ENCODE measurements around the gene PGRMC2. TPM values are rescaled to one million over a fixed set of nuclear protein-coding genes. Genes with fewer than 3 reads are reported as not detected.
A peak's percentile ranks its signal among the peaks of the same experiment; 100 is the strongest.

The PGRMC2 gene
- total RNA-seq, 1 experiment from 2014 or later, result 32.5 TPM

GRCh38 chr4:128298852-128299251 is 11.2 kb upstream of the PGRMC2 start:
- DNase-seq (ENCODE audit: low spot score), result no peak

- no peak for DNase-seq (ENCODE audit: low spot score)
These were observed 10.6 kb upstream of the PGRMC2 start for GRCh38 chr4:128298146-128298758.

- no peak for DNase-seq (ENCODE audit: low spot score)
These were observed 7.6 kb upstream of the PGRMC2 start for GRCh38 chr4:128295255-128295654.

DNA sequence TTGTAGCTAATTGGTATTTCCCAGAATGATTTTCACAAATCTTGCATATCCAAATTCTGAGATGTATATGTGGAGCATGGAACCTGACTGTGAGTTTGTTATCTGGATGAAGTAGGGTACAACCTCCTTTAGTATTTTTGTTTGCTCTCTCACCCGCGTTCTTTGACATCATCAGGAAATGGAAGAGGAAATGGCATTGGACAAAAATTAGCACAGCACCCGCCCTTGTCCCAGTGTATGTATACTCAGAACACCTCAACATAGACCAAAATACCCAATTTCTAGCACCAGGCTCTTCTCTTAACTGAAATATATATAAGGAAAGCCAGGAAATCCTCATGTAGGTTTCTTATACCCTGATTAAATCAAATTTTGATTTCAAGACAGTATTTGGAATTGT is 6.9 kb upstream of the PGRMC2 start:
- no peak for DNase-seq (ENCODE audit: low spot score)

GRCh38 chr4:128292349-128292748 is 4.7 kb upstream of the PGRMC2 start:
- no peak for DNase-seq (ENCODE audit: low spot score)

GRCh38 chr4:128291096-128291495 is 3.5 kb upstream of the PGRMC2 start:
- no peak for DNase-seq (ENCODE audit: low spot score)

- no peak for DNase-seq (ENCODE audit: low spot score)
These were observed 2.9 kb upstream of the PGRMC2 start for GRCh38 chr4:128290526-128290925.

DNA sequence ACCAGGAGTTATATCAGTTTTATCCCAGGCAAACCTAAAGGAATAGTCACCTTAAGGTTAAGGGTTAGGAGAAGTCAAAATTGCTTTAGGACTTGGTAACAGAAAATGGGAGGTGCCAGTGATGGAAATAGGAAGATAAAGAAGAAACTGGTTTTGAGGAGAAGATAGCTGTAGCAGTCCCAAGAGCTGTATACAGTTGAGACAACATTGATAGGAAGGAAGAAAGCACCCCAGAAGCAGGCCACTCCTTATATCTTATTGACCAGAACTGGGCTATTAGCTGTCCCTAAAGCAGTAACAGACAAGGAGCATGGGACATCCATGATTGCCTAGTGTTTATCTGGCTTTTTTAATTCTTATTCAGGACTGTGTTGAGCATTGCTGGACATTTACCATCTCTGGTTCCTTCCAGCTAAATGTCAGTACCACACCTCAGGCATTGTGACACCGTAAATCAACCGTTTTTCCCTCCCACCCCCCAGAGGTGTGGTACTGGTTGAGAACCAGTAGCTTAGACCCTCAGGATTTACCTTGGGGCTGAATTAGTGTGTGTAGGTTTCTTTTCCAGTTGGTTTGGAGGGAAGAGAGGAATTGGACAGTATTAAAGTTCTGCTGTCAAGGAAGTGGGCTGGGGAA is 2.0 kb upstream of the PGRMC2 start:
- DNase-seq (ENCODE audit: low spot score), result no peak

GRCh38 chr4:128288689-128289106 is 1.1 kb upstream of the PGRMC2 start:
- peak; percentile 13 for DNase-seq (ENCODE audit: low spot score)

- DNase-seq (ENCODE audit: low spot score), result peak; percentile 98
These were observed 467 bp upstream of the PGRMC2 start for GRCh38 chr4:128287871-128288688.

DNA sequence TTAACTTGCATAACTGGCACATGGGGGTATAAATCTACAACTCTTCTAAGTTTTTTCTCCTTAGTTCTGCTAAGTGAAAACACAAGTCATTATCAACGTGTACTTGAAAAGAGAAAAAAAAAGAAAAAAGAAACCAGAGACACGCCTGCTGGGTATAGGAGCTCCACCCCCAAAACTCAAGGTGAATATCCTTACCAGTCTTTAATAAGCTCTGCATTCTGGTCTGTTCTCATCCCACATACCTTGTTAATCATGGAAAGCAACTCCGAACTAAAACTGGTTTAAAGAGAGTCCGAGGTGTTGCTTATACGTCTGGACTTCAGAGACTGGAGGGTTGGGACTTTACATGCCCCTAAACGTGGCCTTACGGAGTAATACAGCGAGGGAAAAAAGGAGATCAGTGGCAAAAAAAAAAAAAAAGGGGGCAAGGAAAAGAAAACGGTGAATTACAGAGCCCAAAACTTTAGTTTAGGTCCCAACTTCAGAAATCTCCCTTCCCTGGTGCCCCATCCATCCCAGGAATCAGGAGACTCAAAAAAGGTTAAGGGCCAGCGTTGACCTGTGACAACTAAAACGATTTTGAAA is 1.0 kb downstream of the PGRMC2 start:
- DNase-seq (ENCODE audit: low spot score), result peak; percentile 25

DNA sequence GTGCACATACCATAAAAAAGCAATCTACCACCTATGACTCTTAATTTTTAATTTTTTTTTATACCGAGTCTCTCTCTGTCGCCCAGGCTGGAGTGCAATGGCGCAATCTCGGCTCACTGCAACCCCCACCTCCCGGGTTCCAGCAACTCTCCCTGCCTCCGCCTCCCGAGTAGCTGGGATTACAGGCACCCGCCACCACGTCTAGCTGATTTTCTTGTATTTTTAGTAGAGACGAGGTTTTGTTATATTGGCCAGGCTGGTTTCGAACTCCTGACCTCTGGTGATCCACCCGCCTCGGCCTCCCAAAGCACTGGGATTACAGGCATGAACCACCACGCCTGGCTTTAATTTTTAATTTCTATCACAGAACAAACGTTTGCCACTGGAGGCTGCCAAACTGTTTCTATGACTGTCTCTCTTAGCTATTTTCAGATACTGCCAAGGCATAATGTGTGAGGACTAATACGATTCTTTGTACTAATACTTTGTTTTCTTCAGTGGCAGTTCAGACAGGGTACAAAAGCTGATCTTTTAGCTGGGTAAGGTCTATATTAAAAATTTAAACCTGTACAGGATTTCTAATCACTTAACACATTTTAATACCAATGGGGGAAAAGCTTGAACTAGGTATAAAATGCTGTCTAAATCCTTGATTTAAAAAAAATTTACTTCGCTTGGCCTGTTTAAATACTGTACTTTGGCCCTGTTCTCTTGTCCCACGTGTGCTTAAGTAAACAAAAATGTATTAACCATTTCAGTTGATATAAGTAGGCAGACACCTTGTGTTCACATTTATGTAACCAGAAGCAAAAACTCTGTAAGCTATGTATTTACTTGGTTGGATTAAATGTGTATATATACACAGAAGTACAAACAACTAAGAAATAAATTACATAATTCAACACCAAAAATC is 2.3 kb downstream of the PGRMC2 start:
- DNase-seq (ENCODE audit: low spot score), result no peak

DNA sequence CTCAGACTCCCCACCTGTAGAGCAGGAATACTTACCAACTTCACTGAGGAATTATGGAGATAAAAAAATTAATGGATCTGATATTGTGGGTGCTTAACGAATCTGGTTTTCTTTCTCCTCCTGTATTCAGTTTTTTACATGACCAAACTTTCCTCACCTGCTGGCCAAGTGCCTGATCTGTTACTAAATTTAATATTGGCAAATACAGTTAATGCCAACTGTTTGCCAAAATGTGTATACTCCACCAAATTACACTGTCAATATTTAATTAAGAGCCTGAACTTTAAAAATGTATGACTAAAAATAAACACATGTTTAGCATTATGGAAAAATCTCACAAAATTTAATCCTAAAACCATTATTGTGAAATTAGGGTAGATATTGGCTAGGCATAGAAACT is 3.3 kb downstream of the PGRMC2 start:
- no peak for DNase-seq (ENCODE audit: low spot score)

DNA sequence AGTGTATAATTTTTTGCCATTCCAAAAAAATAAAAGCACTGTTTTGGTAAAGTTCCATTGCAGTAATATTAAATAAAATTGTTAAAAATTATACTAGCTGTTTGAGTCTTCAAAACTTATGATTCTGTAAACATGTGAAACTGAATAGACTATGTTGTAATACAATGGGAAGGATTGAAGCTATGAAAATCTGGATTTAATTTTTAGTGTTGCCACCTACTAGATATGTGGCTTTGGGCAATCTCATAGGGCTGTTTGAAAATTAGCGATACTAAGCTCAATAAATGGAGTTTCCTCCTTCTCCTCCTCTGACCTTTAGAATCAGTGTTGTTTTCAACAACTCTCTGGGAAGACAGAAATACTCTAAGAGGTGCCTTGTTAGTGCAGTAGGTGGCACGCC is 4.5 kb downstream of the PGRMC2 start:
- DNase-seq (ENCODE audit: low spot score), result no peak

DNA sequence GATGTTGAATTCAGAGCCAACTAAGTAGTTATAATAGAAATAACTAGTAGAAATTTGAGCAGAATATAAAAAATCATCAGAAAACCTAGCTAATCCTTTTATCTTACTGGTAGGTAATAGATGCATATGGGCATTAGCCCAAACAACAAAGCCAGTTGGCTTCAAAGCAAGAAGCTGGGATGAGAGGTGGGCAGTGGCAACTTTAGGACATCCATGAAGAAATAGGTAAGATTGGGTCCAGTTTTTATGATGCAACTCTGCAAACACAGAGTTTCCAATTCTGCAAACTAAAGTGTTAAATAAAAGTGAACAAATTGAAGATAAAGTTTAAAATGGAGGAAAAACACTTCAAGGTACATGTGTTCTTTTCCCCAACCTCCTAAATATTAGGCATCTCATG is 5.1 kb downstream of the PGRMC2 start:
- no peak for DNase-seq (ENCODE audit: low spot score)

DNA sequence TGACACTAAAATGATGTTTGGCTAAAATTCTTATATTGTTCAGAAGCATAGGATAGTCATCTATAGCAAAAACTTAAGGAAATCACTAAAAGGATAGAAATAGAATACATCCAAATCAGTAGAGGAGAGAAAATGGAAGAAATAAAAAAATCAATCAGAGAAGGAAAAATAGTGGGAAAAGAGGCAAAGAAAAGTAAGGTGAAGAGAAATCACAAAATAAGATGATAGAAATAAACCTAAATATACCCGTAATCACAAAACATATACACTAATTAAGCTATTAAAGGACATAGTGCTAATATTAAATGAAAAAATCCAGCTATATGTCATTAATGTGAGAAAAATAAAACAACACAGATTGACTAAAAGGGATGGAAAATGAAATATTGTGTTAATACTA is 6.3 kb downstream of the PGRMC2 start:
- DNase-seq (ENCODE audit: low spot score), result no peak

- DNase-seq (ENCODE audit: low spot score), result no peak
These were observed 7.9 kb downstream of the PGRMC2 start for GRCh38 chr4:128279624-128280225.

GRCh38 chr4:128277856-128278255 is 9.8 kb downstream of the PGRMC2 start:
- DNase-seq (ENCODE audit: low spot score), result no peak

- DNase-seq (ENCODE audit: low spot score), result no peak
These were observed 12.3 kb downstream of the PGRMC2 start for GRCh38 chr4:128275346-128275745.

- DNase-seq (ENCODE audit: low spot score), result no peak
These were observed 16.1 kb downstream of the PGRMC2 start for GRCh38 chr4:128271551-128271950.

DNA sequence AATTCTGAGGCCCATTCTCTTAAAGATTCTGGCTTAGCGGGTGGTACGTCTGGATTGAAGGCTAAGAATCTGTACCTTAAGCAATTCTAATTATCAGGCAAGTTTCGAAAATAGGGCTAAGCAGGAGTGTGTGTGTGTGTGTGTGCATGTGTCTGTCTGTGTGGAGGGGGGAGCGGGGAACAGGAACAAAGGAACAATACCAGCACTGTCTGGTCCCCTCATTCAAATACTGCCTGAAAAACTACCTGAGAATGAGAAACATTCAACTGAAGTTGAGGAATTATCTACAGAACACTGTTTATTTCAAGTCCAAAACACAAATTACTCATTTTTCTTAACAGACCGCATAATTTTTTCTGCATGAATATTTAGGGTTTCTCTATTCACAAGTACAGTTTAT is 18.6 kb downstream of the PGRMC2 start:
- DNase-seq (ENCODE audit: low spot score), result no peak

All from H4 (cell line).